Sigmoid colon (tissue), 4 donors: ENCODE measurements around the gene MIDN.
"Not testable (repeated sequence)": the region's sequence is repeated elsewhere in the genome, so short reads cannot be mapped to it uniquely, and the experiment has no call there.

Experiments used
- CTCF ChIP-seq, 4 experiments: fragments of 450-650 bp in 3 of 4; fragments of 200-600 bp in 1 of 4; IDR thresholded peaks; one replicate each; pipeline ENCODE4 v1.5.1; 2016 to 2019; ENCODE audit warnings: antibody characterized with exemption in 4 of 4, mild to moderate bottlenecking in 3 of 4, moderate library complexity in 2 of 4
- EP300 ChIP-seq, 4 donors: sonication (generic); formaldehyde crosslinking; IDR thresholded peaks; one replicate each; pipeline ENCODE4 v1.6.1; 2017; ENCODE audit warnings: antibody characterized with exemption in 4 of 4
- POLR2A ChIP-seq, 2 donors: fragments of 450-650 bp; IDR thresholded peaks; one replicate each; pipeline ENCODE4 v1.6.1; 2016; ENCODE audit warnings: antibody characterized with exemption in 2 of 2, mild to moderate bottlenecking in 2 of 2, moderate library complexity in 2 of 2
- POLR2AphosphoS5 ChIP-seq, 4 donors: sonication (generic); formaldehyde crosslinking; IDR thresholded peaks; one replicate each; pipeline ENCODE4 v1.6.1; 2017; ENCODE audit warnings: antibody characterized with exemption in 4 of 4

- not testable (repeated sequence) for TF ChIP-seq CTCF, EP300, POLR2AphosphoS5, POLR2A (IDR thresholded peaks at IDR 0.05)
These were observed 57.0 kb downstream of the MIDN start for GRCh38 chr19:1305354-1305753.
